HG02970 (cell line): ENCODE results near the gene TWIST2.

Experiments used
- ATAC-seq: cut with Tn5 transposase; IDR thresholded peaks from one replicate; pipeline ENCODE4 v1.9.1; 2021; ENCODE audit warnings: mild to moderate bottlenecking, moderate library complexity, moderate number of reproducible peaks; ENCODE audit not compliant: unreplicated experiment, low FRiP score

Gene TWIST2

GRCh38 chr2:238947920-238948710 lies 100.2 kb downstream of the TWIST2 start:
- ATAC-seq = no peak

- no peak for ATAC-seq
These were observed 101.1 kb downstream of the TWIST2 start for GRCh38 chr2:238948765-238949641.

- ATAC-seq = no peak
These were observed 101.9 kb downstream of the TWIST2 start for GRCh38 chr2:238949710-238950345.

- no peak for ATAC-seq
These were observed 102.7 kb downstream of the TWIST2 start for GRCh38 chr2:238950551-238950950.

- ATAC-seq = no peak
These were observed 104.5 kb downstream of the TWIST2 start for GRCh38 chr2:238952261-238952919.

- no peak for ATAC-seq
These were observed 107.1 kb downstream of the TWIST2 start for GRCh38 chr2:238954841-238955591.

- ATAC-seq = no peak
These were observed 108.0 kb downstream of the TWIST2 start for GRCh38 chr2:238955648-238956531.

GRCh38 chr2:238956676-238957075 lies 108.8 kb downstream of the TWIST2 start:
- ATAC-seq = no peak
